Heart right ventricle (tissue), 16 donors: Measurements from ENCODE around the gene MB21D2. TPM values are rescaled to one million over a fixed set of nuclear protein-coding genes. Genes with fewer than 3 reads are reported as not detected.

ENCODE experiments used
- ATAC-seq, 8 donors: fragments of 200-7000 bp; cut with Tn5 transposase; one replicate each; pipeline ENCODE4 v1.9.1; 2020; ENCODE audit warnings: mild to moderate bottlenecking in 8 of 8, moderate library complexity in 8 of 8, moderate number of reproducible peaks in 1 of 8
- DNase-seq, 2 donors: peaks; one replicate each; pipeline ENCODE4 v3.0.0-alpha.2; 2020
- H3K27ac ChIP-seq, 10 donors: fragments of 200-600 bp; sonication (generic) in 2 of 10; one replicate each; pipeline versions ENCODE4 v1.5.0 to v1.8.0; 2020 to 2022; ENCODE audit warnings: mild to moderate bottlenecking in 3 of 10
- H3K27me3 ChIP-seq, 7 donors: fragments of 200-600 bp; one replicate each; pipeline ENCODE4 v1.8.0; 2021 to 2022; ENCODE audit warnings: mild to moderate bottlenecking in 2 of 7
- H3K36me3 ChIP-seq, 9 donors: fragments of 200-600 bp; sonication (generic) in 1 of 9; one replicate each; pipeline versions ENCODE4 v1.5.0 to v1.8.0; 2020 to 2022; ENCODE audit warnings: mild to moderate bottlenecking in 2 of 9
- H3K4me1 ChIP-seq, 9 donors: fragments of 200-600 bp; sonication (generic) in 1 of 9; one replicate each; pipeline versions ENCODE4 v1.5.0 to v1.8.0; 2020 to 2022; ENCODE audit warnings: mild to moderate bottlenecking in 4 of 9
- H3K4me3 ChIP-seq, 10 donors: fragments of 200-600 bp; sonication (generic) in 2 of 10; one replicate each; pipeline versions ENCODE4 v1.5.0 to v1.8.0; 2020 to 2022; ENCODE audit warnings: mild to moderate bottlenecking in 7 of 10, moderate library complexity in 2 of 10
- H3K9me3 ChIP-seq, 11 donors: fragments of 200-600 bp in 10 of 11; sonication (generic) in 2 of 11; one replicate each; pipeline versions ENCODE4 v1.5.0 to v1.8.0; 2013 to 2022; ENCODE audit warnings: mild to moderate bottlenecking in 2 of 11, control low read depth in 1 of 11, moderate library complexity in 1 of 11
- WGBS, 2 donors: extraction: QIAGEN DNeasy Blood & Tissue Kit; methylation state at CpG; one replicate each; pipeline ENCODE4 v1.1.7; 2013; ENCODE audit warnings: inconsistent platforms in 1 of 2; 5-methylcytosine and 5-hydroxymethylcytosine counted together
- intact Hi-C, 10 donors: fragments of 100-400 bp; cut with DNase I; formaldehyde crosslinking; loops; one replicate each; pipeline versions ENCODE4 v1.11.1 to v1.14.2; 2022
- polyA plus RNA-seq, 2 donors: library from polyadenylated mRNA; stranded (reverse); fragments of 200-250 nt; gene quantifications; one replicate each; pipeline ENCODE4 v1.2.3, GENCODE V29; 2013
- total RNA-seq, 10 donors: library from RNA; stranded (reverse); fragmentation: NEBNext Ultra II Directional in 3 of 10; extraction: Animal tissue kit (Norgen Biotek cat#: 25700) in 3 of 10; gene quantifications; one replicate each; pipeline versions ENCODE4 v1.2.1 to v1.2.4, GENCODE V29; 2021 to 2023
- TF ChIP-seq, protein P1 (sequence below), 9 donors: fragments of 200-600 bp; sonication (generic) in 2 of 9; IDR thresholded peaks; one replicate each; pipeline versions ENCODE4 v1.5.0 to v1.8.0; 2021 to 2022; ENCODE audit warnings: antibody characterized with exemption in 9 of 9, mild to moderate bottlenecking in 5 of 9, moderate library complexity in 1 of 9
- donor health status: Arrhythmogenic right ventricular cardiomyopathy.
- donor health status: ischemic (EF 13 %, LVEDD 7.1; RV severe dilation, severe dysfunction).
- donor health status: healthy with polysubstance abuse.
- donor health status: DM: no; HTN: yes; CAD: no.
- donor health status: DM: no; HTN: no; CAD: no.
- donor health status: ischemic (EF 25% LVEDD 6.9; RV normal size, moderate dysfunction).
- donor health status: ischemic (EF 25% LVEDD 5.7; RV mildly dilated, moderate dysfunction).
- donor health status: healthy.
- donor health status: DM: yes; HTN: yes; CAD: no.
- donor health status: Ischemic cardiomyopathy.
- donor health status: ischemic (EF 35%, LVEDD 5.7; RV mildly dilated, moderate dysfunction).
- donor health status: nonischemic (EF 11% LVEDD 7.7; RV severe dilation, severe dysfunction).
- donor health status: DM: yes; HTN: yes; CAD: no.
- donor health status: PGD.
- donor health status: ischemic (EF 29% LVEDD 5.4; RV normal size, mild dysfunction).
- donor health status: nonischemic (EF 23%, LVEDD 6.1; RV moderate dilation, normal function).

Gene MB21D2
- total and polyA plus RNA-seq, 12 donors, result 0.80 to 4.4 (median 2.8) TPM

DNA sequence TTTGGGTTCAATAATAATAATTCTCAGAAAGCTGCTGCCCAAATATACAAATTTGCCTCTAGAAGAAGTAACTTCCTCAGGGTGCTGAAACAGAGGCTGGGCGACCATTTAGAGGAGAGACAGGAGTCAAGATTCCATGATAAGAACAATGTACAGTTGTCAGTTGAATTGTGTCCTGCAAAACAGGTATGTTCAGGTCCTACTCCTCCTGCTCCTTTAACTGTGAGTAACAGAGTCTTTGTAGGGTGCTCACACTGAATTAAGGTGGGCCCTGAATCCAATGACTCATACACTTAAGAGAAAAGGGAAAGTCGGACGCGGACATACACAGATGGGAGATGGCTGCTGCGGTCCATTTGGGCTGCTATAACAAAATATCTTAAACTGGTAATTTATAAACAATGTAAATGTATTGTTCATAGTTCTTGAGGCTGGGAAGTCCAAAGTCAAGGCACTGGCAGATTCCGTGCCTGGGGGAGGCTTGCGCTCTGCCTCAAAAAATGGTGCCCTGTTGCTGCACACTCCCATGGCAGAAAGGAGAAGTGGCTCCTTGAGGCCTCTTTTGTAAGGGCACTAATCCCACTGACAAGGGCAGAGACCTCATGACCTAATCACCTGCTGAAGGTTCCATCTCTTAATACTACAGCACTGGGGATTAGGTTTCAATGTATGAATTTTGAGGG lies 55.1 kb downstream of the MB21D2 start:
- Histone ChIP-seq H3K9me3 (peaks cover 0 to 5% (median 0%) of the 10 kb centered on the region in 11 donors), H3K27ac (no peak overlapping the region), H3K4me3 (no peak overlapping the region), H3K36me3 (no peaks in the 10 kb centered on the region), H3K27me3 (no peaks in the 10 kb centered on the region), H3K4me1 (peaks cover 0 to 50% (median 21%) of the 10 kb centered on the region in 9 donors)
- no peak for ATAC-seq
- TF ChIP-seq, protein P1, sequence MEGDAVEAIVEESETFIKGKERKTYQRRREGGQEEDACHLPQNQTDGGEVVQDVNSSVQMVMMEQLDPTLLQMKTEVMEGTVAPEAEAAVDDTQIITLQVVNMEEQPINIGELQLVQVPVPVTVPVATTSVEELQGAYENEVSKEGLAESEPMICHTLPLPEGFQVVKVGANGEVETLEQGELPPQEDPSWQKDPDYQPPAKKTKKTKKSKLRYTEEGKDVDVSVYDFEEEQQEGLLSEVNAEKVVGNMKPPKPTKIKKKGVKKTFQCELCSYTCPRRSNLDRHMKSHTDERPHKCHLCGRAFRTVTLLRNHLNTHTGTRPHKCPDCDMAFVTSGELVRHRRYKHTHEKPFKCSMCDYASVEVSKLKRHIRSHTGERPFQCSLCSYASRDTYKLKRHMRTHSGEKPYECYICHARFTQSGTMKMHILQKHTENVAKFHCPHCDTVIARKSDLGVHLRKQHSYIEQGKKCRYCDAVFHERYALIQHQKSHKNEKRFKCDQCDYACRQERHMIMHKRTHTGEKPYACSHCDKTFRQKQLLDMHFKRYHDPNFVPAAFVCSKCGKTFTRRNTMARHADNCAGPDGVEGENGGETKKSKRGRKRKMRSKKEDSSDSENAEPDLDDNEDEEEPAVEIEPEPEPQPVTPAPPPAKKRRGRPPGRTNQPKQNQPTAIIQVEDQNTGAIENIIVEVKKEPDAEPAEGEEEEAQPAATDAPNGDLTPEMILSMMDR (IDR thresholded peaks at IDR 0.05), result no peak
- WGBS, 2 donors, result 98 to 99% methylated on average over 7 of the region's 7 CpGs
- no peak for DNase-seq
- intact Hi-C loops, result loop anchor here in 2 of 10 donors (10.0 kb wide), 1 partner anchor 52 kb away; the partner anchor contains the start of gene MB21D2 (in 2 of the 2)

DNA sequence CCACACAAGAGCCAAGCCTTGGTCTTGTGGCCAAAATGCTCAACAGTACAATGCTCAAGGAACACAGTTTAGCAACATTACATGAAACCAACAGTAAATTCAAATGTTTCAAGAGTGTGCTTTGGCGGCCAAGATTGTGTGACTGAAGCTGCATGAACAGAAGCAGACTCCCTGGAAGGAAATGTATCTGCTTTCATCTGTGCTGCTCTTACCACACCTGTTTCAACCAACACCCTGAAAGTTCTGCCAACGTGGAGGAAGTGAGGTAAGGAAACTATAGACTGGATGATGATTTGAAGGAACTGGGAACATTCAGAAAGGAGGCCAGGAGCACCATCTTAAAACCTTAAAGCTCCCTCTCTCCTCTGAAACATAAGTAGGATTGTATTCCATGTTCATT lies 55.7 kb downstream of the MB21D2 start:
- peaks cover 0 to 5% (median 0%) of the 10 kb centered on the region in 11 donors for H3K9me3 ChIP-seq
- no peak for DNase-seq
- peaks cover 0 to 50% (median 17%) of the 10 kb centered on the region in 9 donors for H3K4me1 ChIP-seq
- no peak overlapping the region for H3K4me3 ChIP-seq
- intact Hi-C loops, result loop anchor here in 2 of 10 donors (10.0 kb wide), 1 partner anchor 53 kb away; the partner anchor contains the start of gene MB21D2 (in 2 of the 2)
- no peak for ATAC-seq
- no peak overlapping the region for H3K27ac ChIP-seq
- TF ChIP-seq, protein P1 (IDR thresholded peaks at IDR 0.05), result no peak
- 76 to 91% methylated on average over 2 of the region's 2 CpGs for WGBS, 2 donors
- no peaks in the 10 kb centered on the region for H3K27me3 ChIP-seq
- H3K36me3 ChIP-seq, result no peaks in the 10 kb centered on the region

DNA sequence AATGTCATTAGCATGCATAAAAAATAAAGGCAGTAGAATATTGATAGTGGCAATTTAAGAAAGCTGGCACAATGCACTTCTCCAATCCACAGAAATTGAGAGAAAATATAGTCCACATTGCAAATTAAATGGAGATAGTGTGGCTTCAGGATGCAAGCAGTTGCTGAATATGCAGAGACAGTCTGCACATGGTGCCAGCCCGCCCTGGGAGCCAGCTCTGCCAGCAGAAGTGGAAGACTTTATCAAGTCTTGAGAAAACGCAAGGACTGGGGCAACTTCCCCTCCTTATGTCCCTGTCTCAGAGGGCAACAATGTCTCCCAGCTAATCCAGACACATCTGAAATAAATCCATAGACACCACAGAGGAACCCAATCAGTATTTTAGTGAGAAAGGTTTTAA lies 57.2 kb downstream of the MB21D2 start:
- ATAC-seq (no peak), DNase-seq (no peak)
- WGBS, 2 donors, result 89 to 93% methylated on average over 2 of the region's 2 CpGs

DNA sequence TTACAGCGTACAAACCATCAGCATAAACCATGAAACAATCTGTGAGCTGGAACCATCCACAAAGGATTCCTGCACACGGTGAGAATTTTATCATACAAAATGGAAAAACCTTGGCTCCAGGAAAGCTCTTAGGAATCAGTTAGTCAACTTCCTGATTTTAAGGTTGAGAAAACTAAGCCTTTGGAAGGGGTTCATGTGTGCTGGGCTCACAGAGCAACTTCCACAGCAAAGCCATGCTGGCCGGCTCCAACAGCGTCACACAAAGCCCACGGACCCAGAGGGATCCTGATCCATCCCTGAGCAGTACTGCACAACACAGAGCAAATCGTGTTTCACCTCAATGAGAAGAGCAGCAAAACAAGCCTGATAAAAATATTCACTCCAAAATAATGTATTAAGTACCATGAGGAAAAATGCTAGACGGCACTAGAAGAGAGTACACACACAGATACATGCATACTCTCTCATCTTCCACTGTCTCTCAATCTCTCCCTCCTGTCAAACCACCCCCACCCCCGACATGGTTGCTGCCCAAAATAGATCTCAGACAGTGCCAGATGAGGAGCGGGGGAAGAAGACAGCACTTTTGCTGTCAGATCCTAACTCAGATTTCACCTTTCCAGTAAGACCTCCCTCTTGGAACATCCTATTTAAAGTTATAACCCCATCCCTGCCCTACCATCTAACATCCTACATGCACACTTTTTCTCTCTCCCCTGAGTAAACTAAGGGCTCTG lies 58.6 kb downstream of the MB21D2 start:
- TF ChIP-seq, protein P1 (IDR thresholded peaks at IDR 0.05), result no peak
- H3K27me3 ChIP-seq, result no peaks in the 10 kb centered on the region
- intact Hi-C loops, result no loop called here
- no peaks in the 10 kb centered on the region for H3K36me3 ChIP-seq
- DNase-seq (no peak), ATAC-seq (peak in 6 of 8 donors; percentile 33 to 57 (median 42))
- peaks cover 0 to 10% (median 0%) of the 10 kb centered on the region in 11 donors for H3K9me3 ChIP-seq
- 54 to 59% methylated on average over 9 of the region's 9 CpGs for WGBS, 2 donors
- no peak overlapping the region for H3K4me3 ChIP-seq
- H3K27ac ChIP-seq, result no peak overlapping the region
- peaks cover 0 to 35% (median 14%) of the 10 kb centered on the region in 9 donors for H3K4me1 ChIP-seq

More for the DNA sequence above, 57.2 kb downstream of the MB21D2 start:
- Histone ChIP-seq H3K36me3 (no peaks in the 10 kb centered on the region), H3K27ac (no peak overlapping the region), H3K9me3 (peaks cover 0 to 5% (median 0%) of the 10 kb centered on the region in 11 donors), H3K4me3 (no peak overlapping the region), H3K27me3 (no peaks in the 10 kb centered on the region), H3K4me1 (peaks cover 0 to 45% (median 17%) of the 10 kb centered on the region in 9 donors)
- intact Hi-C loops, result loop anchor here in 2 of 10 donors (10.0 kb wide), 1 partner anchor 54 kb away; the partner anchor contains the start of gene MB21D2 (in 2 of the 2)
- TF ChIP-seq, protein P1 (IDR thresholded peaks at IDR 0.05), result no peak
